Motor neuron (in vitro differentiated cells): ENCODE results near the gene MARCHF6. TPM values are rescaled to one million over a fixed set of nuclear protein-coding genes. Genes with fewer than 3 reads are reported as not detected.
"Not testable (repeated sequence)": the region's sequence is repeated elsewhere in the genome, so short reads cannot be mapped to it uniquely, and the experiment has no call there.

Experiments used
- ATAC-seq, 8 experiments: fragments of 200-7000 bp; cut with Tn5 transposase; replicated peaks in 6 of 8; 2 replicates each; pipeline ENCODE4 v1.8.0; 2021; ENCODE audit warnings: mild to moderate bottlenecking in 8 of 8, moderate library complexity in 8 of 8
- H3K27ac ChIP-seq, 2 donors: fragments of 250-450 bp; sonication (Bioruptor Pico); 2 replicates each; pipeline ENCODE4 v1.9.0; 2021; ENCODE audit warnings: antibody characterized with exemption in 2 of 2, mild to moderate bottlenecking in 2 of 2, moderate library complexity in 1 of 2
- H3K4me1 ChIP-seq, 2 donors: fragments of 250-450 bp; sonication (Bioruptor Pico); replicated peaks in 1 of 2; 2 replicates each; pipeline ENCODE4 v1.6.1; 2021; ENCODE audit warnings: antibody characterized with exemption in 2 of 2, mild to moderate bottlenecking in 2 of 2, moderate library complexity in 1 of 2
- H3K4me3 ChIP-seq, 5 donors: fragments of 250-450 bp; sonication (Bioruptor Pico); 2 replicates each; pipeline ENCODE4 v1.9.0; 2021; ENCODE audit warnings: antibody characterized with exemption in 5 of 5, mild to moderate bottlenecking in 5 of 5, moderate library complexity in 4 of 5
- WGBS, 10 experiments: fragments of 450-650 bp; shearing (Covaris generic); methylation state at CpG; one replicate each; pipeline ENCODE4 v1.0.0; 2022; 5-methylcytosine and 5-hydroxymethylcytosine counted together
- in situ Hi-C, 9 experiments: fragments of 400-800 bp; cut with MboI; loops; one replicate each; pipeline ENCODE4 v1.15.0; 2021; ENCODE audit warnings: low sequenced_read_pairs in 9 of 9, low pct_unique_long_range_greater_than_20kb in 2 of 9; ENCODE audit not compliant: unreplicated experiment in 9 of 9
- total RNA-seq, 8 experiments: library from RNA; unstranded; fragments of 300-600 nt; gene quantifications; 2 replicates each; pipeline versions ENCODE4 v1.2.3 to v1.2.4, GENCODE V29; 2022

The MARCHF6 gene
- total RNA-seq, 8 experiments from 2014 or later, result 27.2 to 172 (median 96.6) TPM

- H3K4me3 ChIP-seq, H3K4me1 ChIP-seq, H3K27ac ChIP-seq, ATAC-seq, in situ Hi-C loops: not testable (repeated sequence)
- WGBS, 10 experiments, result 72 to 100% (median 100%) methylated on average over 1 to 5 of the region's 5 CpGs
Observed at GRCh38 chr5:10344461-10345106, 8.9 kb upstream of the MARCHF6 start.

- H3K27ac ChIP-seq, result no peak overlapping the region
- WGBS, 10 experiments, result 70 to 100% (median 98%) methylated on average over 1 to 2 of the region's 2 CpGs; no CpG with 5 or more reads in 4 of the 10 experiments
- no peak overlapping the region for H3K4me3 ChIP-seq
- peaks cover 15 to 17% of the 10 kb centered on the region in 2 donors for H3K4me1 ChIP-seq
- no peak for ATAC-seq
- in situ Hi-C loops, result no loop called here
Observed at GRCh38 chr5:10348258-10348657, 5.2 kb upstream of the MARCHF6 start.

GRCh38 chr5:10351199-10351905 is 2.1 kb upstream of the MARCHF6 start:
- Histone ChIP-seq H3K4me3 (no peak overlapping the region), H3K27ac (peak overlapping the region; percentile 97), H3K4me1 (peaks cover 17 to 21% of the 10 kb centered on the region in 2 donors)
- 67 to 100% (median 87%) methylated on average over 1 to 6 of the region's 6 CpGs; no CpG with 5 or more reads in 2 of the 10 experiments for WGBS, 10 experiments
- peak in 4 of 8 experiments; percentile 5 to 57 (median 42) for ATAC-seq
- in situ Hi-C loops, result no loop called here

GRCh38 chr5:10351919-10352318 is 1.6 kb upstream of the MARCHF6 start:
- Histone ChIP-seq H3K4me3 (peak overlapping the region; percentile 65 to 98 (median 96)), H3K4me1 (peaks cover 20 to 26% of the 10 kb centered on the region in 2 donors), H3K27ac (peak overlapping the region; percentile 97)
- ATAC-seq, result no peak
- in situ Hi-C loops, result no loop called here
- 62 to 100% (median 80%) methylated on average over 2 to 7 of the region's 8 CpGs; no CpG with 5 or more reads in 1 of the 10 experiments for WGBS, 10 experiments

- WGBS, 10 experiments, result 0 to 60% (median 21%) methylated on average over 3 to 16 of the region's 19 CpGs
- Histone ChIP-seq H3K27ac (peak overlapping the region; percentile 97), H3K4me3 (peak overlapping the region; percentile 65 to 98 (median 96)), H3K4me1 (peaks cover 20 to 33% of the 10 kb centered on the region in 2 donors)
- peak; percentile 13 to 47 (median 34) for ATAC-seq
- in situ Hi-C loops, result no loop called here
Observed at GRCh38 chr5:10352430-10353240, 860 bp upstream of the MARCHF6 start.

GRCh38 chr5:10354048-10354872 is 765 bp downstream of the MARCHF6 start:
- Histone ChIP-seq H3K27ac (peak overlapping the region; percentile 97), H3K4me1 (peaks cover 25 to 42% of the 10 kb centered on the region in 2 donors), H3K4me3 (peak overlapping the region; percentile 65 to 98 (median 96))
- in situ Hi-C loops, result no loop called here
- peak in 3 of 8 experiments; percentile 8 to 39 (median 27) for ATAC-seq
- WGBS, 10 experiments, result 0 to 3% (median 1%) methylated on average over 5 to 22 of the region's 54 CpGs

- Histone ChIP-seq H3K4me3 (peak overlapping the region; percentile 65 to 98 (median 96)), H3K27ac (no peak overlapping the region), H3K4me1 (peaks cover 25 to 42% of the 10 kb centered on the region in 2 donors)
- WGBS, 10 experiments, result 5 to 56% (median 31%) methylated on average over 5 to 16 of the region's 16 CpGs
- ATAC-seq, result no peak
- in situ Hi-C loops, result no loop called here
Observed at GRCh38 chr5:10355071-10355889, 1.8 kb downstream of the MARCHF6 start.

- Histone ChIP-seq H3K4me1 (peaks cover 7 to 27% of the 10 kb centered on the region in 2 donors), H3K4me3 (no peak overlapping the region), H3K27ac (no peak overlapping the region)
- 0 to 100% (median 86%) methylated on average over 1 to 2 of the region's 2 CpGs; no CpG with 5 or more reads in 1 of the 10 experiments for WGBS, 10 experiments
- no peak for ATAC-seq
- in situ Hi-C loops, result no loop called here
Observed at GRCh38 chr5:10358999-10359398, 5.5 kb downstream of the MARCHF6 start.

GRCh38 chr5:10360686-10361085 is 7.2 kb downstream of the MARCHF6 start:
- Histone ChIP-seq H3K4me3 (no peak overlapping the region), H3K4me1 (peaks cover 7 to 25% of the 10 kb centered on the region in 2 donors), H3K27ac (no peak overlapping the region)
- no peak for ATAC-seq
- in situ Hi-C loops, result no loop called here

GRCh38 chr5:10363519-10364185 is 10.2 kb downstream of the MARCHF6 start:
- Histone ChIP-seq H3K4me3 (no peak overlapping the region), H3K4me1 (peaks cover 11 to 13% of the 10 kb centered on the region in 2 donors), H3K27ac (no peak overlapping the region)
- 83 to 100% (median 98%) methylated on average over 1 to 3 of the region's 3 CpGs for WGBS, 10 experiments
- in situ Hi-C loops, result no loop called here
- no peak for ATAC-seq

GRCh38 chr5:10364186-10364689 is 10.7 kb downstream of the MARCHF6 start:
- in situ Hi-C loops, result no loop called here
- 80 to 100% (median 88%) methylated on average over 1 of the region's 1 CpG; no CpG with 5 or more reads in 7 of the 10 experiments for WGBS, 10 experiments
- Histone ChIP-seq H3K4me1 (peaks cover 11 to 13% of the 10 kb centered on the region in 2 donors), H3K27ac (no peak overlapping the region), H3K4me3 (no peak overlapping the region)
- ATAC-seq, result no peak
